Stimulated activated CD4-positive, alpha-beta T cell treated with anti-CD3 and anti-CD28 coated beads, Interleukin-2, amount 100 ng/mL, for 24 hours (primary cell): ENCODE data around the gene C13orf42.
A peak's percentile ranks its signal among the peaks of the same experiment; 100 is the strongest.

Source experiments
- DNase-seq, 2 donors: peaks; one replicate each; pipeline ENCODE4 v3.0.0-alpha.2; 2020

Gene C13orf42

DNA sequence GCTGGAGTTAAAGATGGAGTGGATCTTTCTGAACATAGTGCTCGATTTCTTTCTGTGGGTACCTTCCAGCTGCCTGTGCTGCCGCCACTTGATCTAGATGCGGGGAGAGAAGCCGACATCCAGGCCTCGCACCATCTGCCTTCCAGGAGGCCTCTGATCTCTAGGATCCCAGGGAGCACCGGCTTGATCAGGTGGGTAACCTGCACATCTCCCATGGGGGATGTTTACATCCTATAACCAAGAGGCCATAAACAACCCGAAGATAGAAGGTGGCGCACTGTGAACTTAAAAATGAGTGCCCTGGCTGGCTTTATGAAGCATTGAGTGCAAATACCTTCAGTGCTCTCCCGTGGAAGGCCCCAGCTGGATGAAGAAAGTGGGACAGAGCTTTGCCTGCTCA, at the start of gene C13orf42:
Gene C13orf42 (minus strand): TSS at position 101 of the 400 bp plus-strand sequence. CDS start 65 bp downstream, at position 36.
- DNase-seq: no peak

DNA sequence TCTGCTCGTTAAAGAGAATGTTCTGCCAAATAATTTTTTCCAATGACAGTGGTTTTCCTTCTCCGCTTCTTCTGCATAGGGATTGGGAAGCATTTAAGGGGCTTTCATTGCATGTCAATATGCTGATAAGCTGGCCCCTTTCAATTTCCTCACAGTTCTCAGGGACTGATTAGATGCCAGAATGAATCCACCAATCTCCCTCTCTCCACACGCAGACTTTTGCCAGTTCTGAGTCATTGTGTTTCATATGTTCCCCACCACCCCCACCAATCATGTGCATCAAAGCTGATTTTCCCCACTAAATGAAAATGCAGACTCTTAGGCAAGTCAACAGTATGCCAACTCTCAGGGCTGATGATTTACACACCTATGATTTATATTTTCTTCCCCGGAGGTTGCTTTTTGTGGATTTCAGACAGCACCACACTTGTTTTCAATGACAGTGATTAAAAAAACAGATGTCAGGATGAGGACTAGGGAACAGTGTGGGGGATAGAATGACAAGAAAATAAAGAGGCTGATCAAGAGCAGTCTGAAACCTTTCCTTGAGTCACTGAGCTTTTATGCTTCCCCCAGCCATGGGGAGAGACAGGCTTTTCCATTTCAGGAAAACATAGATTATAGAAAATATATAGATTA, 47.9 kb upstream of the C13orf42 start:
- no peak for DNase-seq

DNA sequence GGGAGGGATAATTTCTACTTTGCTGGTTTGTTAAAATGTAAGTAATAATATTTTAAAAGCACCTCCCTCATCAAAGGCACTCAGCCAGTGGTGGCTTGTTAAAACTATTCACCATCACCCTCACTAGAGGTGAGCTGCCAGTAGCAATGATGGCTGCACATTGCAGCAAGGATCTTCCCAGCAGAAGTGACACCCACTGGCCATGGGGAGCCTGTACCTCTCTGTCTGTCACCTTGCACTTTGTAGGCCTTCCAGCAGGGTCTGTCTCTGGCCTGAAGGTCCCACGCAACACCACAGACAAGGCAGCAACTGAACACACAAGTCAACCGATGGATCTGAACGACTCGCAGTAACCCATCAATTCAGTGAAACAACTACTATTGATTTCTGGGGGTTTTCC, 47.3 kb upstream of the C13orf42 start:
- DNase-seq: no peak

DNA sequence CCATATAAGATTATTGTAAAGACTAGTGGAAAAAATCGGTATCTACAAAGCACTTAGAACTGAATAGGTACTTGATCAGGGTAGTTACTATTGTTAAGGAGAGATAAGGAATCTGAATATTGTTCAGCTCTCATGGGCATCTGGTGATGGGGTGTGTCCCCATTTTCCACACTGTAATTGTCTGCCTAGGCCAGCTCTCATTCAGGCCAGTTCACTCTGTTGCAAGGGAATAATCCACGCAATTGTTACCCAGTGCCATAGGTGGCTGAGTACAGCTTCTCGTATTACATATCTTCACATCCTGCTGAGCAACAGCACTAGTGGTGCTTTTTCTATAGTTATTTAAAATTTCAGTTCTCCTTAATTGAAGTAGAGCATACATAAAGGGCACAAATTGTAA, 45.6 kb upstream of the C13orf42 start:
- DNase-seq: no peak

DNA sequence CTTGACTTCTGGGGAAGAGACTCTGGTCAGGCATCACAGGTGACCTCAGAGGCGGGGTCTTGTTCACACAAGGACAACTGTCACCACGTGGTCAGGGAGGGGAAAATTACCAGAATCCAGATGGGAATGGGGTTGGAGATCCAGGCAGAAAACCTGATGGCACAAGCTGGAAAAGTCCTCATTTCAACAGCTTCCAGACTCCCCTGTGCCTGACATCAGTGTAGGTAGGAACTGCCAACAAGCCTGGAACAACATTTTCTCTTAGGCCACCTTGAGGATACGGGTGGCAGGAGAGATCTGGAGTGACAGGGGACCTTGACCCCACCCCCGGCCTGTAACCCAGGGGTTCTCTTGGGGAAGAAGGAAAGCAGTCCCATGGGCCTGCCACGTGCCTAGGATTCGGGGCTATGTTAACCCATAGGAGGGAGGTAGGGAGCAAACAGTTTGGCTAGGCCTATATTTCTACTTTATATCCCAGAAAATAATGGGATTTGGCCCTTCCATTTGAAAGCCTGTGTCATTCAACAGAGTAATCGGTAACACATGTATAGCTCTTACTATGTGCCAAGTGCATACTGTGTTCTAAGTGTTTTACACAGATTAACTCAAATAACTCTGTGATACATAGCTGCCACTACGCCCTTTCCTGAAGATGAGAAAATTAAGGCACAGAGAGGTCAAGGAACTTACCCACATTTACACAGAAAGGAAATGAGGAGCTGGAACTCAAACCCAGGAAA, 44.9 kb upstream of the C13orf42 start:
- DNase-seq: no peak

DNA sequence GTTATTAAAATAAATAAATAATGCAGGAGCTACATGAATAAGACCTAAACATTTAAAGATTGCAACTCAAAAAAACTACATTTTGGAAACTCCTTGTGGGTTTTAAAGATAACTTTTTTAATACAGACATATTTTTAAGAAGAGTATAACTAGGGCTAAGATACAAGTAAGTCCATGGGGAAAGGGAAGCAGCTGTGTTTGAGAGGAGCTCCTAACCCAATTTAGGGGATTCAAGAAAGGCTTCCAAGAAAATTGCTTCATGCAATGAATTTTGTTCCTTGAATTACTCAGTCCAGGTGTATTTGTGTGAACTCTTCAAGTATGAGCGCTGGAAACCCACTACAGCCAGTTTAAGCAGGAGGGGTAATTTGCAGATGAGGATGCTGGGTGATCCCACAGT, 44.1 kb upstream of the C13orf42 start:
- DNase-seq: no peak

DNA sequence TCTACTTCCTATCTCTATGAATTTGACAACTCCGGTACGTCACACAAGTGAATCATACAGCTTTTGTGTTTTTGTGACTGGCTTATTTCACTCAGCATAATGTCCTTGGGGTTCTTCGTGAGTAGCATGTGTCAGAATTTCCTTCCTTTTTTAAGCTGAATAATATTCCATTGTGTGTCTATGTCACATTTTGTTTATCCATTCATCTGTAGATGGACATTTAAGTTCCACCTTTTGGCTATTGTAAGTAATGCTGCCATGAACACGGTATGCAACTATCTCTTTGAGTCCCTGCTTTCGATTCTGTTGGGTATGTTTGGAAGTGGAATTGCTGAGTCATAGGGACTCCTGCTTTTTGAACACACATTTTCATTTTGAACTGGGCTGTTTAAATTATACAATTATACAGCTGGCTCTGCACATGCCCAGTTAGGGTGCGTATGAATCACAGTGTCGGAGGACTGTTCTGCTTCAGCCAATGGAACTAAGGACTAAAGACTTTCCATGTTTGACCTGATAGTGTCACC, 43.0 kb upstream of the C13orf42 start:
- DNase-seq: peak in 1 of 2 donors; percentile 22

DNA sequence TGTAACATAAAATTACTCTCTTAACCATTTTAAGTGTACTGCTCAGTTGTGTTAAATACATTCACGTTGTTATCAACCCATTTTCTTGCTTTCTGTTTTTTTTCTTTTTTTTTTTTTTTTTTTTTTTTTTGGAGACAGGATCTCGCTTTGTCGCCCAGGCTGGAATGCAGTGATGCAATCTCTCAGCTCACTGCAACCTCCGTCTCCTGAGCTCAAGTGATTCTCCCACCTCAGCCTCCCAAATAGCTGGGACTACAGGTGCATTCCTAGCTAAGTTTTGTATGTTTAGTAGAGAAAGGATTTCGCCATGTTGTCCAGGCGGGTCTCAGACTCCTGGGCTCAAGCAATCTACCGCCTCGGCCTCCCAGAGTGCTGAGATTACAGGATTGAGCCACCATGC, 42.5 kb upstream of the C13orf42 start:
- DNase-seq: no peak

DNA sequence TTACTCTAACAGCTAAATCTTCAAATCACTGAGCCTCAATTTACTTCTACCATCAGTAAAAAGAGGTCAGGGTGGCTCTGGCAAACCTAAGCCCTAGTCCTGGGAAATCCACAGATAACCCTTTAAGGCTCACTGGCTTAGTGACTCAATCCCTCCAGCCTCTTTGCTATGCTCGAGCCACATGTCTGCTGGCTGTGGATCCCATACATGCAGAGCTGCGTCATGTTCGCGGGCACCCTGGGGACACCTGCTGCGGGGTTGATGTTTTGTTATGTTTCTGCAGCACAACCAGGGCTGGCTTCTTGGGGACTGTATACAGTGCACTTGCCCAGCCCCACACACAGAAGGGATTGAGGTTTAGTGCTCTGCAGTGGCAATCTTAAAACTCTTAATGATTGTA, 41.6 kb upstream of the C13orf42 start:
- no peak for DNase-seq

DNA sequence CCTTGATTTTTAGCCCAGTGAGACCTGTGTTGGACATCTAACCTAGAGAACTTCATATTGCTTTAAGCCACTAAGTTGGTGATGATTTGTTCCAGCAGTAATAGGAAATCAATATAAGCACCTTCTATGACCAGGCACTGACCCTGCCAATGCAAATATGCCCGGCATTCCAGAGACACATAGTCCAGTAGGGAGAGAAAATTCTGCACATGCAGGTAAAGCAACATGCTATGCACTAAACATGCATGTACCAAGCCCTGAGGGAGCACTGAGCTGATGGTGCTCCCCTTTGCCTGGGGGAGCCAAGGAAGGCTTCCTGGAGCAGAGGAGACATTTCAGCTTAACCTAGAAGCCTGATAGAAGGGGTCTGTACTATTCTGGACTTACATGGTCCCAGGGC, 40.4 kb upstream of the C13orf42 start:
- DNase-seq: no peak

DNA sequence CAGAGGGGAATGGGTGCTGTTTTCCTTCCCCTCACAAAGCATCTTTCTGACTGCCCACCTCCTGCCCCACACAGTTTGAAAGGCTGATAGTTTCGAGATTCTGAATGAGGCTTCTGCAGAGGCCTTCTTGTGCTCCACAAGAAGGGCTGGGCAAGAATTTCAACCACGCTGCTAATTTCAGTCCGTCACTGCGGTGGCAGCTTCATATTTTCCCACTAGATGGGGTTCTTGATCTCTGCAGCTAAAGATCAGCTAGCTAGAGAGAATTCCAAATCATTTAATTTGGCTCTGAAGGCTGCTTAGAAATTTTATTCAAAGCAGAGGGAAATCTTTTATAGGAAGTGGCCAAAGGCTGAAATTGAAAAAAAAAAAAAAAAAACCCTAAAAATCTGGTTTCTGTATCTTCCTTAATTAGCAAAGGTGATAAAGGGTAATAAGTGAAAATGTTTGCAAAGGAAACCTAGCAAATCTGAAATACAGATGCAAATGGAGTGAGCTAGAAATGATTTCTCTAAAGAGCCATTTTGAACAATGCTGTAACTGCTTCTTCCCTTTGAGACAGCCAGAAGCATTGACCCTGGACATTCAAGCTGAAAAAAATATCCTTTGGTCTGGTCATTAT, 38.0 kb upstream of the C13orf42 start:
- no peak for DNase-seq

DNA sequence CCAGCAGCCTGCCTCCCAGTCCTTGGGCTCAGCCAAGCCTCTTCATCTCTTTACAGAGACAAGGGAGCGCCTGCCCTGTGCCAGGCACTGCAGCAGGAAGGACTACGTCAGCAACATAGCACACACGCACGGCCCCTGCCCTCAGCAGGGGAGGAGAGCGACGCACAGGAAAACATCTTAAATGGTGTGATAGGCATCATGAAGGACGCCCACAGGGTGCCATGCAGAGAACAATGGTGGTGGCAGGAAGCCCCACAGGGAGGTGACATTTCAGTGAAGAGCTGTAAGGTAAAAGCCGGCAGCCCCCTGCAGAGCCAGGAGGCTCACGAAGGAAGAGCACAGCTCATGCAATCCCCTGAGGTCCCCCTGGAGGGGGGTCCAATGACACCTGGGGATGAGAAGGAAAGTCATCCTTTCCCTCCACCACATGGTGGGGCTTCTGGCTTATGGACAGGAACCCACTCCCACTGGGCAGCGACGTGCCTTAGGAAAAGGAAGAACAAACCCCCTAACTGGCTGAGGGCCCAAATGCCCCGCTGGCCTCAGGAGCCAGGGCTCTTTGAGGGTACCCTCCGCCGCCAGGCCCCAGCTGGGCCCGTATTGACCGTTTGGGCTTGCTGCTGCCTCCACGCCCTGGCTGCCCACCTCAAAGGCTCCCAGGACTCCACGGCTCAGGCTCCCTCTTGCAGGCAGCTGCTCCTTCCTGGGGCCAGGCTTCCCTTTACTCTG, 37.3 kb upstream of the C13orf42 start:
- DNase-seq: no peak

DNA sequence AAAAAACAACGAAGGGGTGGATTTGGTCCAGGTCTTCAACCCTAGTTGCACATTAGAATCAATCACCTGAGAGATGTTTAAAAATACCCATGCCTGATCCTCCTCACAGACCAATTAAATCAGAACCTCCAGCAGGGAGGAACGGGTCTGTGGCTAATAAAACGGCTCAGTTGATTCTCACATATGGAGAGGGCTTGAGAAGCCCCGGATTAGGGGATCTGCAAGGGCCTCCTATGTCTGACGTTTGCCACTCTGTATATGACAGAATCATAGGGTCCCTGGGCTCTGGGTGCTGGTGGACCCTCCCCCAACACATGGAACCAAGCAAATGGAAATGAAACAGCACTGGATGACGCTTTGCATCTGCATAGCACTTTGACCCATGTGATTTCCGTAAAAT, 36.7 kb upstream of the C13orf42 start:
- DNase-seq: no peak

DNA sequence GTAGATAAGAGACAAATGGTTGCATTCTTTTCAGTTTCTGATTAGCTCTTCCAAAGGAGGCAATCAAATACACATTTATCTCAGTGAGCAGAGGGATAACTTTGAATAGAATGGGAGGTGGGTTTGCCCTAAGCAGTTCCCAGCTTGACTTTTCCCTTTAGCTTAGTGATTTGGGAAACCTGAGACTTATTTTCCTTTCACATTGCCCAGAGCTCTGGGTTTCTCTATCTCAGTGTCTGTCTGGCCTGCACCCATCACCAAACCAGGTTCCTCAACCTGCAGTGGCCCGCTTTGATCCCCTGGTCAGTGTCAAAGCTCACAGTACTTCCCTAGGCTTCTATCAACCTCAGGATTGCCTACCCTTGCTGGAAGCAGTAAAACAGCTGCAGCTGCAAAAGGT, 35.6 kb upstream of the C13orf42 start:
- no peak for DNase-seq

DNA sequence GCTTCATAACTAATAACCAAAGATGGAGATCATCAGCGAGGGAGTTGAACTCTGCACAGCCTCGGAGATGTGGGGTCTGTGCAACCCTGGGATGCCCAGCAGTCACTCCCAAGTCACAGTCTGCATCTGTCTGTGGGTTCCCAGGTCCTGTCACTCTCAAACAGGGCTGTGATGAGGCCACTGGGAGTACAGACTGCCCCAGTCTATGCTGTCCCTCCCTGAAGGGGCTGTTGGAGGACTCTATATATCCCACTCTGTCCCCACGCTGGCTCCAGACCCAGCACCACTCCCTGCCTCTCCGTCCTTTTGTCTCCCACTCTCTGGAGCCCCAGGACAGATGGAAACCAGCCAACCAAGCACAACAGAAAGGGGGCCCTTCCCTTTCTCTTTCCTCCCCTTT, 26.2 kb upstream of the C13orf42 start:
- DNase-seq: no peak

DNA sequence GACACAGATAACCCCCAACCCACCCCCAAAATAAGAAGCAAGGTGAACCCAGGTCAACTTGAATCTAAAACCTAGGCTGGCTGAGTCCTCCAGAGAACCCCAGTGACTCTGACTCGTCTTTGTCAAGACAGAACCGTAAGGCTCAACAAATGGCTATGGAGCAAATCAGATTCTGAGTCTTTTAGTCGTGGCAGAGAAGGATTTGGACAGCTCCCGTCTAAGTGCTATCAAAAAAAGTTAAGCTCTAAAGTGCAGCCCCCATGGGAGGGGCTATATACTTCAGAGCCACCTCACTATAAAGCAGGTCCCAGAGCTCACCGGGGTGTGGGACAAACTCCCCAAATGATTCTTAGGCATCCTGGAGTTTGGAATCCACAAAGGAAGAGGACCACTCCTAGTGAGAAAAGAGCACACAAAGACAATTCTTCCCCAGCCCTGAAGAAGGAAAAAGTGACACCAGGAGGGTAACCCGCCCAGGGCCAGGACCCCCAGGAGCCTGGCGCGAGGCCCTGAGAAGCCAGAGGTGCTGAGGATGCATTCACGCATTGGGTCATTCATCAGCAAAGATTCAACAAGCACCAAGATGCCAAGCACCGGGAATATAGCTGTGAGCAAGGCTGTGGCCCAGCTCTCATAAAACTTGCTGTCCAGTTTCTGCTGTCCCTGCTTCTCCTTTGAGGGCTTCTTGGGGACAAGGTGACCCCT, 25.4 kb upstream of the C13orf42 start:
- no peak for DNase-seq

DNA sequence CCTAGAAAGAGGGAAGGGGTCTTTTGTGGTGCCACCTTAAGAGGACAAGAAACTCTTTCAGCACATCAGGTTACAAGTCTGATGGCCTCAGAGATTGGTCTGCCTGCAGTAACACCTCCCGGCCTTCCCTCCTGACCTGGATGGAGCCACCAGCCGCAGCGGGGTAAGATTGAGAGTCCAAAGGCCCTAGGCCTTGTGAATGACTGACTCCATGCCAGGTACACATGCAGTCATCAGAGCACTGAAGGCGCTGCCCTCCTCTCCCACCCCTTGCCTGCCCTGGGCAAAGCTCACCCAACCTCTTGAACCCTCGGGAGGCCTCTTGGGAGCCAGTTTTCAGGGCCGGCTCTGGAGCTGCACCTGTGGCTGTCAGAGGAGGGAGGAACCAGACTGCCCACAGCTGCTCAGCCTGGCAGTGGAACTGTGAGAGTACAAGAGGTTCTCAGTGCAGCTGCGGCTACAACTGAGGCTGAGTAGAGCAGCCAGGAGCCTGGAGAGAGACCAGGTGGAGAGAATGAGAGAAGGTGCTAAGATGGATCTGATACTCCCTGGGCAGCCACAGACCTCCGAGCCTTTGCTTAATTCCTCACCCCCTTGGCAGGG, 23.8 kb upstream of the C13orf42 start:
- DNase-seq: no peak

DNA sequence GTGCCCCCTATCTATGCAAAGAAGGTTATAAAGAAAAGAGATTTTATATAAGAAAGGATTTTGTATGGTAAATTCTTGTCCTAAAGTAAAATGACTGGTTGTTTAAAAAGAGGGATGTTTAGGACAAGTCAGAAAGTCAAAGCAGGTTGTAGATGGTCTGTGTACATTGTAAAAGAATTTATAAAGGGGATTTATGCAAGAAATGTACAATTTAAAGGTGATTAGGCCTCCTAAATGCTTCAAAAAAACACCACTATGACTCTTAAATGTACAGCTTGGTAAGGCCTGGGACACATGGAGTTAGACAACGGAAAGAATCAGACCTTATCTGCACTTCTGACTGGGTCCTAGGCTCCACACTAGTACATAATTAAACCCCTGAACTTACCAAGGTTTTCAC, 19.3 kb upstream of the C13orf42 start:
- no peak for DNase-seq

DNA sequence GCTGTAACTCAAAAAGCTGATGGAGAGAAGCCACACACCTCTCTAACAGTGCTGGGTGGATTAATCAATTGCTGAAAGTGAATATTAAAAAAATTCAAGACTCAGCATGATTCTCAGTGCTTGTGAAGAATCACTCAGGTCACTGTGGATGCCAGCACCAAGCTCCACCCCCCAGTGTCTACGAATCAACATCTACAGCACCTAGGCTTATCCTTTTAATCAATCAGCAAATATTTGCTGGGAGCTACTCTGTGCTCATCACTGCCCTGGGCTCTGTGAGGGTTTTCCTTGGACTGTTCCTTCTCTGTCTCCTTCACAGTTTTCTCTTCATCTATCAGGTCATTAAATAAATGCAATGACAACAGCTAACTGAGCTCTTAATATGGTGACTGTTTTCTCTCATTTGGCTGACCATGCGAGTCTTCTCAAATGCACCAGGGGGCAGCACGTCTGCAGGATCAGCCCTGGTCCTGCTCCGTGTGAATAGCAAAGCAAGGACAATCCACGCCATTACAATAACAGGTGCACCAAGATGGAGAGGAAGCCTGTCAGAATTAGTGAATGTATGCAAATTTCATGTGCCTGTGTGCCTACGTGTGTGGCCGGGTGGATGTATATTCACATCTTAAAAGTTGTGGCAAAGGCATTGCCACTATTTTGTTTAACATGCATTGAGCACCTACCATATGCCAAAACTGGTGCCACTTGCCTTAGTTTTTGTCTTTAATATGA, 14.6 kb upstream of the C13orf42 start:
- DNase-seq: peak; percentile 52 to 59

DNA sequence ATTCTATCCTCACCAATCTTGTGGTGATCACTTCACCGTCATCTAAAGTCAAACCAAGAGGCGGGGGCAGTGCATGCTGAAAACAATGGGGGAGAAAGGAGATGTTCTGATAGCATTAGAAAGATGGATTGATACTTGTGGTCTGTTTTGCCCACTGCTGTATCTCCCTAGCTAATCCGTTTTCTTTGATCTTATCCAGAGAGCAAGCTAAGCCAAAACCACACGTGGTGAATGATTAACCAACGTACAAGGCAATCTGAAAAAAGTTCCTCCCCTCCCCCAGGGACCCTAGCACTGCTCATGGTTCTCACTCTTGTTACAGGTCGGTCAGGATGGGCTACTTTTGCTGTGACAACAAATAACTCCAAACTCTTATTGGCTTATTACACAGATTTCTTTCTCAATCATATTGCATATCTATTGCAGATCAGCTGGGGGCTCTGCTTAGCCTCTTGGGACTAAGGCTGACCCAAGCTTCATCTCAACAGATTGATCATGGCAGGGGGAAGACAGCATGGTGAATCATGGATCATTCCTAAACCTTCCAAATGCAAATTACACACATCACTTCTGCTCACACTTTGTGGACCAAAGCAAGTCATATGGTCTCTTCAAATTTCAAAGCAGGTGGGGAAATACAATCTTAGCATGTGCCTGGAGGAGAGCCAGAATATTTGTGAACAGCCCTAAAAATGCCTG, 11.9 kb upstream of the C13orf42 start:
- peak; percentile 24 to 32 for DNase-seq

DNA sequence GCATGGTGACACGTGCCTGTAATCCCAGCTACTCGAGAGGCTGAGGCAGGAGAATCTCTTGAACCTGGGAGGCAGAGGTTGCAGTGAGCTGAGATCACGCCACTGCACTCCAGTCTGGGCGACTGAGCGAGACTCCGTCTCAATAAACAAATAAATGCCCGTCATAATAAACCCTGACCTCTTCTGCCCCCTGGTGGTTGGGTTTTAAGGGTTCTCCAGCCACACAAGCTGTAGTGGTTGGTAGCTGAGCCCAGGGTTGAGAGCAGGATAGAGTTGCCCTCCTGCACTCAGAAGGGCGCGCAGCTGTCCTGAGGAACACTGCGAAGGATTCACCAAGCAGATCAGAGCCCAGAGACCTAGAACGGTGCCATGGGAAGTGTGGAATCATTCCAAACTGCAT, 9.8 kb upstream of the C13orf42 start:
- peak; percentile 23 to 37 for DNase-seq
